ENCODE measurements around the gene WHAMM.

The WHAMM gene

DNA sequence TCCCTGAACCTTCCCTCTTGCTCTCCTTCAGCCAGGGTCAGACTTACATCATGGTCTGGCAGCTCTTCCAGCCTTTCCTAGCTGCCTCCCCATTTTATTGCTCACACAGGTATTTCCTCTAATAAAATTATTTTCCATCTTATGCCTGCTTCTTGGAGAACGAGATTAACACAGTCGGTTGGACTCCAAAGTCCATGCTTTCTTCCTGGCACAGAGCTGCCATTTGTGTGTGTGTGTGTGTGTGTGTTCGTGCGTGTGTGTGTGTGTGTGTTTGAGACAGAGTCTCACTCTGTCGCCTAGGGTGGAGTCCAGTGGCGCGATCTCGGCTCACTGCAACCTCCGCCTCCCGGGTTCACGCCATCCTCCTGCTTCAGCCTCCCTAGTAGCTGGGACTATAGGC is 19.1 kb upstream of the WHAMM start:
- DNase-seq (ENCODE audit: insufficient read length, low spot score), result no peak
- no peak for FAIRE-seq
- TF ChIP-seq POLR2A (IDR thresholded peaks at IDR 0.05; ENCODE audit: low read depth, low read length), result no peak

DNA sequence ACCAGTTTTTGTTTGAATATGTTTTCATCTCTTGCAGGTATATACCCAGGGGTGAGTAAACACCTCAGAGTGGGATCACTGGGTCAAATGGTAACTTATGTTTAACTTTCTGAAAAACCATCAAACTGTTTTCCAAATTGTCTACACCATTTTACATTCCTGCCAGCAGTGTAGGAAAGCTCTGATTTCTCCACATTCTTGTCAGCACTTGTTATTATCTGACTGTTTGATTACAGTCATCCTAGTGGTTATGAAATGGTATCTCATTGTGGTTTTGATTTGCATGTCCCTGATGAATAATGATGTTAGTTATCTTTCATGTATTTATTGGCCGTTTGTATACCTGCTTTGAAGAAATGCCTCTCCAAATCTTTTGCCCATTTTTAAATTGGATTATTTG is 17.4 kb upstream of the WHAMM start:
- no peak for FAIRE-seq
- no peak for DNase-seq (ENCODE audit: insufficient read length, low spot score)

GRCh38 chr15:82793737-82794136 is 15.7 kb upstream of the WHAMM start:
- FAIRE-seq (no peak), DNase-seq (ENCODE audit: insufficient read length, low spot score) (no peak)
- no peak for TF ChIP-seq POLR2A (IDR thresholded peaks at IDR 0.05; ENCODE audit: low read depth, low read length)

More for the DNA sequence above, 17.4 kb upstream of the WHAMM start:
- TF ChIP-seq POLR2A (IDR thresholded peaks at IDR 0.05; ENCODE audit: low read depth, low read length), result no peak

GRCh38 chr15:82798104-82798503 is 11.3 kb upstream of the WHAMM start:
- no peak for TF ChIP-seq POLR2A (IDR thresholded peaks at IDR 0.05; ENCODE audit: low read depth, low read length)
- FAIRE-seq, result no peak
- no peak for DNase-seq (ENCODE audit: insufficient read length, low spot score)

- no peak for FAIRE-seq
- no peak for TF ChIP-seq POLR2A (IDR thresholded peaks at IDR 0.05; ENCODE audit: low read depth, low read length)
Observed at GRCh38 chr15:82798531-82799166, 10.8 kb upstream of the WHAMM start.

GRCh38 chr15:82799183-82799841 is 10.1 kb upstream of the WHAMM start:
- no peak for DNase-seq (ENCODE audit: insufficient read length, low spot score)
- TF ChIP-seq POLR2A (IDR thresholded peaks at IDR 0.05; ENCODE audit: low read depth, low read length), result no peak
- FAIRE-seq, result no peak

More at GRCh38 chr15:82798531-82799166, 10.8 kb upstream of the WHAMM start:
- DNase-seq (ENCODE audit: insufficient read length, low spot score), result no peak

GRCh38 chr15:82802497-82802896 is 6.9 kb upstream of the WHAMM start:
- FAIRE-seq, result no peak
- TF ChIP-seq POLR2A (IDR thresholded peaks at IDR 0.05; ENCODE audit: low read depth, low read length), result no peak
- DNase-seq (ENCODE audit: insufficient read length, low spot score), result no peak

DNA sequence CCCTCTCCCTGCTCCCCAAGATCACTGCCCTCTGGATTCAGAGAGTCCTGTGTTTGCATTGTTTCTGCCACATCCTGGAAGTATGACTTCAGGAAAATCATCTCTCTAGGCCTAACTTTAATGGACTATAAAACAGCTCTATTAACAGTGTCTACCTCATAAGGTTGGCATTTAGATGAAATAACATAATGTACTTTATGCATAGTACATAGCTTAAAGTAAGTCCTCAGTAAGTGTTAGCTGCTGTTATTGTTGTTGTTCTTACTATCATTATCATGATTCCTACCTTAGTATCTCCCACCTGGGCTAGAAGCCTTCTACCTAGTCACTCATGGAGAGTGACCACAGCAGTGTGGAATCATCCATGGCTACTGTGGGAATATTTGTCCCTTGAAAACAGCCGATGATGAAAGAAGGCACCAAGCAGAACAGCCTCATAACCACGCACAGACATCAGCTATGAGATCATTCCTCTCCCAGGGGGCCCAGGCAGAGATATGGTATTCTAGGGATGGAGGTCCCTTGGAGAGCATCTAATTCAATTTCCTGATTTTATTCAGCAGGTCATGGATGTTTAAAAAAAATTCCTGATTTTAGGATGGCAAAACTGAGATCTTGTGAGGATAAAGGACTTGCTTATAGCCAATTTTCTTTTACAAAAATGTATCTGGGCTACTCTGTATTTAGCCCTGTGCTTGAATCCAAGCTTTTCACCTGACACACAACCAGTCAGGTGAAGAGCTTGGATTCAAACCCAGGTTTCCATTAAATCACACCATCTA is 5.4 kb upstream of the WHAMM start:
- FAIRE-seq (no peak), DNase-seq (ENCODE audit: insufficient read length, low spot score) (no peak)
- no peak for TF ChIP-seq POLR2A (IDR thresholded peaks at IDR 0.05; ENCODE audit: low read depth, low read length)

DNA sequence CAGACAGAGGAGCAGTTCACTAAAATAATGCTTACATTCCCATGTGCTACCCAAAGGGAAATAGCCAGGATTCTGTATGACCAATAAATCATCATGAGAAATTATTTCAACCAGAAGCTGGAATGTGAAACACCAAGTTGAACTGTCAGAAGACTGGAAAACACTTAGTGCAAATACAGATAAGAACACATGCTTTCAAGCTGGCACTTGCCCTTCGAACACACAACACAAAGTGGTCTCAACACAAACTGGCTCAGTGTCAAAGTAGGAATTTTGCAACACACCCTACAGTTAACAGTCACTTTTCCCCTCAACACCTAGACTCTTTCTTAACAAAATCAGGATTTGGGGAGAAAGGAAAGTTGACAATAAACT is 4.9 kb upstream of the WHAMM start:
- FAIRE-seq, result no peak
- DNase-seq (ENCODE audit: insufficient read length, low spot score), result no peak
- no peak for TF ChIP-seq POLR2A (IDR thresholded peaks at IDR 0.05; ENCODE audit: low read depth, low read length)

GRCh38 chr15:82805994-82806406 is 3.4 kb upstream of the WHAMM start, which contains the start of gene FSD2:
FSD2 (minus strand) TSS chr15:82806069; CDS start chr15:82787390, 18,679 bp downstream.
- FAIRE-seq, result no peak
- no peak for DNase-seq (ENCODE audit: insufficient read length, low spot score)
- no peak for TF ChIP-seq POLR2A (IDR thresholded peaks at IDR 0.05; ENCODE audit: low read depth, low read length)

GRCh38 chr15:82807920-82808633 is 1.4 kb upstream of the WHAMM start:
- TF ChIP-seq POLR2A (IDR thresholded peaks at IDR 0.05; ENCODE audit: low read depth, low read length), result no peak
- FAIRE-seq (no peak), DNase-seq (ENCODE audit: insufficient read length, low spot score) (no peak)

- DNase-seq (ENCODE audit: insufficient read length, low spot score), result no peak
- no peak for FAIRE-seq
- no peak for TF ChIP-seq POLR2A (IDR thresholded peaks at IDR 0.05; ENCODE audit: low read depth, low read length)
Observed at GRCh38 chr15:82808634-82809041, 790 bp upstream of the WHAMM start.

GRCh38 chr15:82810061-82810889 is 847 bp downstream of the WHAMM start:
- peak; percentile 21; the same call in 1 of the 2 replicates for TF ChIP-seq POLR2A (IDR thresholded peaks at IDR 0.05; ENCODE audit: low read depth, low read length)
- FAIRE-seq (no peak), DNase-seq (ENCODE audit: insufficient read length, low spot score) (no peak)

Data from H54 (cell line).